ENCODE measurements around the gene WASF2.
"Not testable (repeated sequence)": the region's sequence is repeated elsewhere in the genome, so short reads cannot be mapped to it uniquely, and the experiment has no call there.

WASF2 gene, protein sequence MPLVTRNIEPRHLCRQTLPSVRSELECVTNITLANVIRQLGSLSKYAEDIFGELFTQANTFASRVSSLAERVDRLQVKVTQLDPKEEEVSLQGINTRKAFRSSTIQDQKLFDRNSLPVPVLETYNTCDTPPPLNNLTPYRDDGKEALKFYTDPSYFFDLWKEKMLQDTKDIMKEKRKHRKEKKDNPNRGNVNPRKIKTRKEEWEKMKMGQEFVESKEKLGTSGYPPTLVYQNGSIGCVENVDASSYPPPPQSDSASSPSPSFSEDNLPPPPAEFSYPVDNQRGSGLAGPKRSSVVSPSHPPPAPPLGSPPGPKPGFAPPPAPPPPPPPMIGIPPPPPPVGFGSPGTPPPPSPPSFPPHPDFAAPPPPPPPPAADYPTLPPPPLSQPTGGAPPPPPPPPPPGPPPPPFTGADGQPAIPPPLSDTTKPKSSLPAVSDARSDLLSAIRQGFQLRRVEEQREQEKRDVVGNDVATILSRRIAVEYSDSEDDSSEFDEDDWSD

DNA sequence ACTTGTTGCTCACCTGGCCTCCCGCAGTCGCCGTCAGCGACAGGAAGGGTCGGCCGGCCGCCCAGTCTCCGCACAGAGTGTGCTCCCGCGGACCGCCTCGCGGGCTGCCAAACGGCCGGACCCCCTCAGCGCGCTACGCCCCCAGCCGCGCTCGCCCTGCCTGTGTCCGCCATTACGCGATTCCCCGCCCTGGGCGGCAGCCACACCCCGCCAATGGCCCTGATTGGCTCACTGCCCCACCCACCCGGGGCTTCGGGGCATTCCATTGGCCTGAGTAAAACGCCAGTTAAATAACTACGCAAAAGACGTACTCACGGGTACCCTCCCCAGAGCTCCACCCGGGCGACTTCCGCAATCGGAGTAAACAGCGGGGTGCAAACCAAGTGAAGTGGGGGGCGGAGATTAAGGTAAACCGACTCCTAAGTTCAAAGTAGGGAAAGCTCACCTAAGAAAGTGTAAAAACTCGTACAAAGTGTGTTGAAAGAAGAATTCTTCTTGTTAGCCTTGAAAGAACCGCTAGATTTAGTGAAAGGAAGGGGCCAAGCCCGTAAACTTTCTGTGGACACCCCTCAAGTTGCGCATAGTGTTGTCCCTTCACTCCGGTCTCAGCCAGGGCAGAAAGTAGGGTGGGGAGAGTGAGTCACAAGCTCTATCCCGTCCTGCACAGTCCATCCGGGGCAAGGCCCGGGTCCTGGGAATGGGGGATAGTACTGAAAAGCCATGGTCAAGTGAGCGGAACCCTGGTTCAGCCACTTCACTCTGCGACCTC, at the start of gene WASF2:
Gene WASF2, minus strand, starts transcription at position 195 of the 769 bp plus-strand sequence. CDS start 61,277 bp downstream, outside the sequence.
- peak; percentile 99 for DNase-seq (ENCODE audit: low read depth, low spot score)

DNA sequence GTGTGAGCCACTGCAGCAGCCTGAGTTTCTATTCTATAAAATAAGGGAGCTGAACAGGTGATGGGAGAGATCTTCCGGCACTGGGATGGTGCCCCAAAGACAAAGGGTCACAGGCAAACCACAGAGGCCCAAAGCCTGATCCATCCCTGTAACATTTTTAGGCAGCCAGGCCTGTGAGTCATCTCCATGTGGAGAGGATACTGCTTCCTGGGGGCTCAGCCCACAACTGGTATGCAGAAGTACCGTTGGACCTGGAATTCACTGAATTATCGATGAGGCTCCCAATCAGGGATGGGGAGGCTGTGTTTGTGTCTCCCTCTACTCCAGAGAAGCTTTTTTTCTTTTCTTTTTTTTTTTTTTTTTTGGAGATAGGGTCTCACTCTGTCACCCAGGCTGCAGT, 48.8 kb upstream of the WASF2 start:
- DNase-seq (ENCODE audit: low read depth, low spot score), result peak; percentile 74

DNA sequence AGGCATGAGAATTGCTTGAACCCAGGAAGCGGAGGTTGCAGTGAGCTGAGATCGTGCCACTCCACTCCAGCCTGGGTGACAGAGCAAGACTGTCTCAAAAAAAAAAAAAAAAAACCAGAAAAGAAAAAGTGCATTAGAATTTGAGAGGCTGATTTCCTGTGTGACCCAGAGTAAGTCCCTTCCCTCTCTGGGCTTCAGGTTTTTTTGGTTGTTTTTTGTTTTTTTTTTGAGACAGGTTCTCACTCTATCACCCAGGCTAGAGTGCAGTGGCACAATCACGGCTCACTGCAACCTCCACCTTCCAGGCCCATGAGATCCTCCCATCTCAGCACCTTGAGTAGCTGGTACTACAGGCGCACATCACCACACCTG, 48.3 kb upstream of the WASF2 start:
- DNase-seq (ENCODE audit: low read depth, low spot score), result not testable (repeated sequence)

DNA sequence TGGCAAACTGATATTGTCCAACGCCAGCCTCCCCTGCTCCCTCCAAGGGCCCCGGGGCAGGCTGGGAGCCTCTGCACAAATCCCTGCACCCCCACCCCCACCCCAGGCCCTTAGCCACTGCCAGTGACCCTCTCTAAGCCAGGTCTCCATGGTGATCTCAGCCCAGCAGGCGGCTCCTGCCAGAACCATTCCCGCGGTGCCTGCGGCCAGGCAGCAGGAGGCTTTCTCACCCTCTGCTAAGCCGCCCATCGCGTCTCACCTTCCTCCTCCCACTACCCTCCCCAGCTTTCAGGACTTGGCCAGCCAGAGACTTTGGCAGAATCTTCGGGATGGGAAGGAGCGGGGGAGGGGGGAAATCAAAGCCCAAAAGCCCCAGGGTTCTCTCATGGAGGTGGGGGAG, 46.8 kb upstream of the WASF2 start:
- peak; percentile 98 for DNase-seq (ENCODE audit: low read depth, low spot score)

DNA sequence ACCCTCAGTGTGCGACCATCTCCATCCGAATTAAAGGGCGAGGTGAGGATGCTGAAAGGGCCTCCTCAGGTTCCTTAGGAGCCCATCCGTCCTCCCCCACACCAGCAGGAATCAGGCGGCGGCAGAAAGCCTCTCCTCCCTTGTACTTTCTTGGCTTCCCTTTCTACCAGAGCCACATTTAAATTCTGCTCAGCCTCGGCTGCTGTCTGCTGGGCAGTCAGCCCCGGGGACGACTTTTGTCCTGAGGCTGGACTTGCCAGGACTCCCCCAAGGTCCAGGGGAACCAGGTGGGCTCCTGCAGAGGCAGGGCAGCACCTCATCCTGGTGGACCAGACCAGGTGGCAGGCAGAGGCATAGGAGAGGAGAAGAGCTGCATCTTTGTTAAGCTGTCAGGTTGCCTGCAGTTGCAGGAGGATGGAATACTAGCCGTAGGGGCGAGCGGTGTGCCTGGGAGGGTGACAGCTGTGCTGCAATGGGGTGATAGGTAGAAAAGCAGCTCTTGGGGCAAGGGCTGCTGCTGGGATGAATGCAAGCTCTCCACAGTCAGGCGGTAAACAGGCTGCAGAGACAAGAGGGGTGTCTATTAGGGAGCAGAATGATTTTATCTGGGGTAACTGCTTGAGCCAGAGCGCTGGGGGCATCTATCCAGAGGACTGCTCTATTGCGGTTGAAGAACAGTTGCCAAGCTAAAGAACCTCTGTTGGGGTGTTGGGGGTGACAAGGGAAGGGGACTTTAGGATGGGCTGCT, 46.2 kb upstream of the WASF2 start:
- DNase-seq (ENCODE audit: low read depth, low spot score), result peak; percentile 43

DNA sequence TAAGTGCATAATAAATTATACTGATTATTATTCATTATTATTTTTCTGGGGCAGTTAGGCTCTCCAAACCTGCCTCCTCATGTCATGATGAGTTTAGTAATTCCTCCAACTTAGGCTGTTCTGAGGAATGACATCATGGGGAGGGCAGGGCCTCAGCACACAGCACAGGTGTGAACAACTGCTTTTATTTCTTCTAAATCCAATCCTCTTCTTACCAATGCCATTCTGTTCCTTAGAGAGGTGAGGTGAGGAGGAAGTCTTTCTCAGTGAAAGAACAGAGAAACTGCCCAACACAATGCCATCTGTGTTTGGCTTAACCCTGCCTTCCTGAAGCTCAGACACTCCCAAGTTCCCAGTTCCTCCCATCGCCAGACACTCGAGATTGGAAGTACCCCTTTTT, 45.4 kb upstream of the WASF2 start:
- no peak for DNase-seq (ENCODE audit: low read depth, low spot score)

DNA sequence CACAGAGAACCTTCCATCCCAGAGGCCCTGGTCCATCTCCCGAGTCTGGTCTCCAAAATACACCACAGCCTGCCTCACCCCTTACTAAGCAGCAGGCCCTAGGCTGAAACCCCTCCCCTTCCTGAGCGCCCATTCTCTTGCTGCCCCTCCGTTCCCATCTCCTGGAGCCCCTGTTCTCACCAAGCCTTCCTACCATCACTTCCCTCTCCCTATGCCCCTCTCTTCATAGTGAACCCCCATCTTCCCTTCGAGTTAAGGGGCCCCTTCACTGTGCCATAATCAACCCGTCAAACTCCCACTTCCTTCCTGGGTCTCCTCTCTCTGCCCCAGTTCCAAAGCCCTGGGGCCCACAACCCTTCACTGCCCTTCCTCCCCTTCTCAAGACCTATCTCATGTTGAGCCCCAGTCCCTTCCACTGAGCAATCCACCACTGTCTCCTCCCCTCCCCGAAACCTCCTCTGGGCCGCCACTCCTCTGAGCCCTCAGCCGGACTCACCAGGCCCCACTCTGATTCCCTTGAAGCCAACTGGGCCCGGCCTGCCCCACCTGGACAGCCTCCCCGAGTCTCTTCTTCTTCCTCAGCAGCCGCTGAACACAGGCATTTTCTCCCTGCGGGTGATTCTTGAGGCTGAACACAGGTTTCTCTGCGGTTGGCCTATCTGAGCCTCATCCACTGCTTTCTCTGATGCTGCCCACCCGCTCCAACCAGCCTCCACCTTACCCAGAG, 42.2 kb upstream of the WASF2 start:
- DNase-seq (ENCODE audit: low read depth, low spot score), result no peak

DNA sequence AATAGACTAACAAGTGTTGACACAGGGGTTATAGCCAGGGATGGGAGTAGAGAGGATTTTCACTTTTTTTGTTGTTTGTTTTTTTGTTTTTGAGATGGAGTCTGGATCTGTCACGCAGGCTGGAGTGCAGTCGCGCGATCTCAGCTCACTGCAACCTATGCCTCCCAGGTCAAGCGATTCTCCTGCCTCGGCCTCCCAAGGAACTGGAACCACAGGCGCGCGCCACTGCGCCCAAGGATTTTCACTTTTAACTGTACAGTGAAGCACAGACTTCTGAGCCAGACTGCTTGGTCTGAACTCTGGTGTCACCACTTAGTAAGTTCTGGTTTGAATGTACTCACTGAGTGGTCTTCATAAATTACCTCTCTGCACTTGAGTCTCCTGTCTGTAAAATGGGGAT, 40.2 kb upstream of the WASF2 start:
- no peak for DNase-seq (ENCODE audit: low read depth, low spot score)

DNA sequence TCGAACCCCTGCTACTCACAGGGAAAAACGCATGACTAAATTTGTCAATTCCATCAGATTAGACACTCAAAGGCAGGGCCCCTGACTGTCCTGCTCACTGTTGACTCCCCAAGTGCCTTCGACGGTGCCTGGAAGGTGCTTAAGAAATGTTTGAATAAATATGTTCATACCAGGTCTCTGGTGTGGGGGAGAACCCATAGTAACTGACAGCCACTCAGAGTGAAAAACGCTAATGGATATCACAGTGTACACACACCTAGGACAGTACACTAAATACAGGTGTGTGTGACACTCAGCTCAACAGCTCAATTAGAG, 39.7 kb upstream of the WASF2 start:
- DNase-seq (ENCODE audit: low read depth, low spot score), result no peak

DNA sequence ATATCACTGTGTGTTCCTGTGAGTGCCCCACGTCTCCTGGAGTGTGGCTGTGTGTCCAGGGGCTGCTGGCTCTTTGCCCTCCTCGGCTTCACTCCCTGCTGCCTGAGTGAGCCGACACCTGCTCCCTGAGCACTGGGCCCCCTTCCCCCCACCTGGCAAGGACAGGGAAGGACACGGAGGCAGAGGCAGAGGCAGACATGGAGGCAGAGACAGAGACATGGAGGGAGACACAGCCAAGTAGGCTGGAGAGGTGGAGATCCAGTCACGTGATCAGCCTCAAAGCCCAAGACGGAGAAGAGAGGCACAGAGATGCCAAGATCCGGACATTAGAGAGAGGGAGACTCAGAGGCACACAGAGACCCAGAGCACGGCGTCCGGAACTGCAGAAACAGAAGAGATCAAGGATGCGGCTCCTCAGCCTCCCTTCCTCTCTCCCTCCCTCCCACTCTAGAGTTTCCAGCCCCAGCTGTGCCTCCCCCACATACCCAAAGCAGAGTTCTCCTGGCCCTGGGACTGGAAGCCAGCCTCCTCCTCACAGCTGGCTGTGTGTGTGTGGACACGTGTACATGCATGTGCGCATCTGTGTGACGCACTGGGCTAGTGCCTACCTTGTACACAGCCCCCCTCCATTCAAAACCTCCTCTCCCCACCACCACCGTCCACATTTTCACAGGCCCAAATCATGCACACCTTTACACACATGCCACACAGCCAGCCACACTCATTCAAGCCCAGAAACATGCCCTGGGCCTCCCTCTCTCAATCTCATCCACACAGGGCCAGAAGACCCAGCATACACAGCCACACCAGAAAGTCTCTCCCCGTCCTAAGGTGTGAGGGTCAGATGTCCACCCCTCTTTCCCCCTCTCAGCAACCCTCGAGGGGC, 39.1 kb upstream of the WASF2 start:
- DNase-seq (ENCODE audit: low read depth, low spot score), result peak; percentile 54

DNA sequence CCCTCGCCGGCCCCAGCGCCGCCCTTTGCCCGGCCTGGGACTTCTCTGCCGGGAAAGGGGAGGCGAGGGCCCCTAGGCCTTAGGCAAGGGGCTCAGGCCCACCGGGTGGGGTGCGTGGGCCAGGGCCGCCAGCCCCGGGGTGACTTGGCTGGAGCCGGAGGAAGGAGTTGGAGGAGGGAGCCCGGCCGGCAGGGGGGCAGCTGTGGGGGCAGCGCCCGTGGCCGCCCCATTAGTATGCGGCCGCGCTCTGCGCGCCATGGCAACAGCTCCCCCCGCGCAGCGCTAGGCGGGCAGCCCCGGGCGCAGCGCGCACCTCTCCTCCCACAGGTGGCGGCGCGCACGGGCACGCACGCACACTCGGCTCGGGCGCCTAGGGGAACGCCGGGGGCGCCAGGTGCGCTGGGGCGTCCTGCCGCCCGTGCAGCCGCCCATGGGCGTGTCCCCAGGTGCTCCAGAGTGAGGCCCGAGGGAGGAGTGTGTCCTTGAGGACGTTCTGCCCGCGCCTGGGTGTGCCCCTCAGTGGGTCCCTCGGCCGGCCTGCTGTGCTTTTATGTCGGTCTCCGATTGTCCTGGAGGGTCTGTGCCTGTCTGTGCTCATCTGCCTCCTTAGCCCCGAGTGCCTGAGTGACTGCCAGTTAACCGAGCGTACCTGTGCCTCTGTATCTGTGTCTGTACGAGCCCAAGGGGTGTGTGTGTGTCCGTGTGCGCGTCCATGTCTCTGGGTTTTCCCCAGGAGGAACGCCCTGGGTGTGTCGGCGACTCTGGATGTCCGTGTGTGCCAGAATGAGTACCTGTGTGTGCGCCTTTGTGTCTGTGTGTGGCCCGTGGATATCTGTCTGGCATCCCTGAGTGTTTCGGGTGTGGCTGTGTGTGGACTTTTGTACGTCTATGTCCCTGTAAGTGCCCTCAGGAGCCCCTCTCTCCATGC, 38.2 kb upstream of the WASF2 start:
- DNase-seq (ENCODE audit: low read depth, low spot score), result peak; percentile 71

DNA sequence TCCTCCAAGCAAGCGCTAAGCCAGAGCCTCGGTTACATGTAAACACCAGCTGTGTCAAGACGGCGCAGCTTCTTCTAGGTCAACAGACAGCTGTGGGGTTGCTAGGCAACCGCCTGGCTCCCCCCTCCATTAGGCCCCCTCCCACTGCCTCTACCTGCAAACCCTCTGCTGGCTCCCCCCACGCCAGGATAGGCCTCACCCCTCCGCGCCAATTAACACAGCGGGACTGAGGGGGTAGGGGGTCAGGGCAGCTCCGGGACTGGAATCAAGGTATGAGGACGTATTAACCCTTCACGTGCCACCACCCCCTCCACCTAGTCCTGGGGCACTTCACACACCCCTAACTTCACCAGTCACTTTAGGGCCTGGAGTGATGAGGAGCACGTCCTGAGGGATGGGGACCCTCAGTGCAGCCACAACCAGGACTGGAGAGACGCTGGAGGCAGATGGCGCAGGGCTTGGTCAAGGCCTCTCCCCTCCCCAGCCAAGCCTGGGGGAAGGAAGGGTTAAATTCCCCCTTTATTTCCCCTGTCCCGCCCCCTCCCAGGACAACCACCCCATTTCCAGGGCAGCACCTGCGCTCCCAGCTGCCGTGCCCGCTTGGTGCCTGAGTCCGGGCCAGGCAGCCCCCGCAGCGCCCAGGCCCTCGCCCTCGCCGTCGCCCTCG, 37.4 kb upstream of the WASF2 start:
- no peak for DNase-seq (ENCODE audit: low read depth, low spot score)

DNA sequence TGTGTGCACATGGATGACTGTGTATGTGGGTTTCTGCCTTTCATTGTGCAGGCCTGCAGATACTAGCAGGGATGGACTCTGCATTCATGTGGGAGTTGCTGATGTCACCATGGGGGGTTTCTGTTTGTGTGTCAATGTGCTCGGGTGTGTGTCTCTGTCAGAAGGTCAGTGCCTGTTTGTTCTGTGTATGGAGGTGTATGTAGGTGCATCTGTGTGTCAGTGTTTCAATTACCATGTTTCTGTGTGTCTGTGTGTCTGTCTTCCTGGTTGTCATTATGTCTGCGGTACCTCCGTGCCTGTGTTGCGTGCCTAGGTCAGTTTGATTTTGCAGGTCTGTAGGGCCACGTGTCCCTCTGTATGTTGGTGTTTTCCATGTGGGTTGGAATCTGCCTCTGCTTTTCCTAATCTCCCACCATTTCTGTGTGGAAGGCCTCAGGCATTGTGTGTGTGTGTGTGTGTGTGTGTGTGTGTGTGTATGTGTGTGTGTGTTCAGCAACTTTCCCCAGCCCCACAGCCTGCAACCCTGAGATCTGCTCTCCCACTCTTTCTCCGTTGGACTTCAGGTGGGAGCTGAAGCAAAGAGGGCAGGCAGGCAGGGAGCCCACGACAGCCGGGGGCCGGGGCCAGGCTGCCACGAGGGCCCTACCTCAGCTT, 36.7 kb upstream of the WASF2 start:
- no peak for DNase-seq (ENCODE audit: low read depth, low spot score)

DNA sequence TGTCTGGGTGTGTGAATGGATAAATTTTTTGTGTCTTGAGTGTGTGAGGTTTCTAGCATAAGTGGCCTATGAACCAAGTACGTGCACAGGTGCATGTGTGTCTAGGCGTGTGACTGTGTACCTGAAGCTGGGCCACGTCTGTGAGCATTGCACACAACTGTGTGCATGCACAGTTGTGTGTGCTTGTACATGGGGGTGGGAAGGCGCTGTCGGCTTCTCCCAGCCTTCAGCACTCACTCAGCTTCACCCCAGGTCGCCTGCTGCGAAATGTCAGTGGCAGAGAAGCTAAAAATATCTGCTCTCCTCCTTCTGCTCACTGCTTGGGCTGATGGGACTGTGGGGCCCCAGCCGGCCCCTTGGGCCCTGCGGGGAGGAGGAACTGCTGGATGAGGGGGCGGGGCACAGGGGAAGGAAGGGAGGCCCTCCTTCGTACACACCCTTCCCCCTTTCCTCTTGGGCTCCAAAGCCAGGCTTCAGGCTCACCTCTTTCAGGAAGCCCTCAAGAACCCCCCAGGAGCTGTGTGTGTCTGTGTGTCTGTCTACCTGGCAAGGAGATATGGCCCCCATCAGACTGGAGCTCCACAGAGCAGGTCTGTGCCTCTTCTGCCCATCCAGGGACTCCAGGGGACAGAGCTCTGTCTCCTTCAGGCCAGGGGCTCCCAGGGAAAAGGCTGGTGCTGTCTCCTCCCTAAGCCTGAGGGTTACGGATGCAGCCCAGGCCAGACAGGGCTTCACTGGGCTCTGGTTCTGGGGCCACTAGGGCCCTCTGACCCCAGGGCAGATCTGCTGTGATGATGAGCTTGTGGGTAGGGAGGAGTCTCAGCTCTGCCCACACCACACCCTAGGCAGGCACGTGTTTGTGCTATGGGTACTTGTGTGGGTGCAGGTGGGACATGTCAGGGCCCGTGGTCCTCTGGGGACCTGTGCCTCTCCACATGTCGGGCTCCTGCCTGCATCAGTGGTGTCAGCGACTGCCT, 35.6 kb upstream of the WASF2 start:
- DNase-seq (ENCODE audit: low read depth, low spot score), result peak; percentile 28

DNA sequence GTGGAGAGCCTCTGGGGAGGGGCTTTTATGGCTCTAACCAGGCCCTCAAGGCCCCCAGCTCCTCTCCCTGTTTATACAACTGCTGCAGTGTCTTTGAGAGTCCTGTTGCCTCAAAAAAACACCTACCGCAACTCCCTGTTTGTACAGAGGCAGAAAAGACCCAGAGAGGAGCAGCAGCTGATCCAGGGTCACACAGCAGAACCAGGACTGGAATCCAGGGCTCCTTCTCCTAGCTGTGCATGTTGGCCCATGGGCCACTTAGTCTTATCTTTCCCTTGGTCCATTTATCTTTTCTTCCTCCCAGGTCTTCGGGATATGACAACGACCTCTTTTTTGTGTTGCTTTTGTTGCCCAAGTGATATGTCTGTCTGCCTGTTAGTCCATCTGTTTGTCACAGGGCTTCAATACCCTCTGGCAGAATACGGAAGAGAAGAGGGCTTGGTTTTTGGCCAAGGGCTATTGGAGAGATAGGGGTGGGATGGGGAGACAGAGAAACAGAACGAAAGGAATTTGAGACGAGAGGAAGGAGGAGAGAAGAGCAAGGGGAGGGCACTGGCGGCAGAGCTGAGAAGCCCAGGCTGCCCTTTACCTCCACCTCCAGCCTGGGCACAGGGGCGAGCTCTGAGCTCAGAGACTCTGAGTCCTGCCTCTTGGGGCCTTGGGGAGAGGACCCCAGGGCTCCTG, 33.5 kb upstream of the WASF2 start:
- no peak for DNase-seq (ENCODE audit: low read depth, low spot score)

All from astrocyte of the hippocampus (primary cell).